ENCODE data around the gene CHMP1A. TPM values are rescaled to one million over a fixed set of nuclear protein-coding genes. Genes with fewer than 3 reads are reported as not detected.
"Not testable (repeated sequence)": the region's sequence is repeated elsewhere in the genome, so short reads cannot be mapped to it uniquely, and the experiment has no call there.

The CHMP1A gene
- total RNA-seq, 6 experiments from 2014 or later, result 85.6 to 93.1 (median 87.2) TPM

GRCh38 chr16:89668790-89669158 lies 11.3 kb upstream of the CHMP1A start:
- TF ChIP-seq CTCF (IDR thresholded peaks at IDR 0.05), result no peak
- peaks cover 18% of the 10 kb centered on the region for H3K36me3 Mint-ChIP-seq (ENCODE audit: low read depth)
- no peaks in the 10 kb centered on the region for H3K9me3 Mint-ChIP-seq
- no peak for DNase-seq
- H3K27me3 Mint-ChIP-seq (ENCODE audit: insufficient read depth), result no peaks in the 10 kb centered on the region; the same call in 1 of the 2 replicates
- peaks cover 12% of the 10 kb centered on the region for H3K4me1 Mint-ChIP-seq (ENCODE audit: low read depth)
- no peak overlapping the region for H3K4me3 Mint-ChIP-seq
- H3K27ac Mint-ChIP-seq, result no peak overlapping the region

DNA sequence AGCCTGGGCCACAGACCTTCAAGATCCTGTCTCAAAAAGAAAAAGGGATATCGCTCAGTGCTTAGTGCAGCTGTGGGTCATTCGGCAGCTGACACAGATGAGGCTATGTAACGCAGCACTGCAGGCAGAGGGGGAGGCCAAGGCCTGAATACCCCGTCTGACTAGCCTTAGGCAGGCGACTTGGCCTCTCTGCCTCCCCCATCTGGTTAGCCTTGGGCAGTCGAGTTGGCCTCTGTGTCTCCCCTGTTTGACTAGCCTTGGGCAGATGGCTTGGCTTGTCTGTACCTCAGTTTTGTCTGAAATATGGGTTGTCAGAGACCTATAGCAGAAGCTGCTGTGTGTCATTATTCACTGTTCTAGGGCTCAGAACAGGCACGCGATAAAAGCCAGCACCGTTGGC lies 10.1 kb upstream of the CHMP1A start:
- DNase-seq, result no peak
- Mint-ChIP-seq H3K27ac (no peak overlapping the region), H3K4me3 (no peak overlapping the region), H3K27me3 (ENCODE audit: insufficient read depth) (no peaks in the 10 kb centered on the region; the same call in 1 of the 2 replicates), H3K4me1 (ENCODE audit: low read depth) (peaks cover 12% of the 10 kb centered on the region), H3K9me3 (no peaks in the 10 kb centered on the region), H3K36me3 (ENCODE audit: low read depth) (peaks cover 24% of the 10 kb centered on the region)
- no peak for TF ChIP-seq CTCF (IDR thresholded peaks at IDR 0.05)

DNA sequence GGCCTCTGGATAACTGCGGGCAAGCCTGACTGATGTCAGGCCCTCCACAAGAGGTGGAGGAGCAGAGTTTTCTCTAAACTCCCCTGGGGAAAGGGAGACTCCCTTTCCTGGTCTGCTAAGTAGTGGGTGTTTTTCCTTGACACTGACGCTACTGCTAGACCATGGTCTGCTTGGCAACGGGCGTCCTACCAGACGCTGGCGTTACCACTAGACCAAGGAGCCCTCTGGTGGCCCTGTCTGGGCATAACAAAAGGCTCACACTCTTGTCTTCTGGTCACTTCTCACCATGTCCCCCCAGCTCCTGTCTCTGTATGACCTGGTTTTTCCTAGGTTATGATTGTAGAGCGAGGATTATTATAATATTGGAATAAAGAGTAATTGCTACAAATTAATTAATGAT lies 9.5 kb upstream of the CHMP1A start:
- not testable (repeated sequence) for H3K9me3 Mint-ChIP-seq; H3K27me3 Mint-ChIP-seq (ENCODE audit: insufficient read depth); H3K27ac Mint-ChIP-seq; H3K4me3 Mint-ChIP-seq
- peak; percentile 23 for DNase-seq
- peak; percentile 70 for TF ChIP-seq CTCF (IDR thresholded peaks at IDR 0.05)
- H3K36me3 Mint-ChIP-seq (ENCODE audit: low read depth), result peaks cover 26% of the 10 kb centered on the region
- H3K4me1 Mint-ChIP-seq (ENCODE audit: low read depth), result peaks cover 12% of the 10 kb centered on the region

- not testable (repeated sequence) for H3K4me3 Mint-ChIP-seq; H3K27me3 Mint-ChIP-seq (ENCODE audit: insufficient read depth); H3K9me3 Mint-ChIP-seq; H3K27ac Mint-ChIP-seq; DNase-seq; H3K4me1 Mint-ChIP-seq (ENCODE audit: low read depth)
- peaks cover 40% of the 10 kb centered on the region for H3K36me3 Mint-ChIP-seq (ENCODE audit: low read depth)
Measured at GRCh38 chr16:89664238-89664637, 6.7 kb upstream of the CHMP1A start.

DNA sequence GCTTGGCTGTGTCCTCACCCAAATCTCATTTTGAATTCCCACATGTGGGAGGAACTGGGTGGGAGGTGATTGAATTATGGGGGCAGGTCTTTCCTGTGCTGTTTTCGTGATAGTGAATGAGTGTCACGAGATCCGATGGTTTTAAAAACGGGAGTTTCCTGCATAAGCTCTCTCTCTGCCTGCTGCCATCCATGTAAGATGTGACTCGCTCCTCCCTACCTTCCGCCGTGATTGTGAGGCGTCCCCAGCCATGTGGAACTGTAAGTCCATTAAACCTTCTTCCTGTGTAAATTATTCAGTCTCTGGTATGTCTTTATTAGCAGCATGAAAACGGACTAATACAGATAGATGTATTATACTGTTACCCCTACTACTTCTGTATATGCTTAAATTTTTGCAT lies 3.7 kb upstream of the CHMP1A start:
- TF ChIP-seq CTCF (IDR thresholded peaks at IDR 0.05), result no peak
- Mint-ChIP-seq H3K9me3 (no peaks in the 10 kb centered on the region), H3K4me3 (no peak overlapping the region), H3K27ac (no peak overlapping the region), H3K27me3 (ENCODE audit: insufficient read depth) (peaks cover 2% of the 10 kb centered on the region), H3K4me1 (ENCODE audit: low read depth) (peaks cover 12% of the 10 kb centered on the region), H3K36me3 (ENCODE audit: low read depth) (peaks cover 39% of the 10 kb centered on the region)
- no peak for DNase-seq

- Mint-ChIP-seq H3K4me3 (no peak overlapping the region), H3K9me3 (no peaks in the 10 kb centered on the region)
Measured at GRCh38 chr16:89660146-89660545, 2.6 kb upstream of the CHMP1A start.

More at GRCh38 chr16:89660146-89660545, 2.6 kb upstream of the CHMP1A start:
- Mint-ChIP-seq H3K27ac (no peak overlapping the region), H3K27me3 (ENCODE audit: insufficient read depth) (peaks cover 2% of the 10 kb centered on the region), H3K36me3 (ENCODE audit: low read depth) (peaks cover 42% of the 10 kb centered on the region), H3K4me1 (ENCODE audit: low read depth) (peaks cover 12% of the 10 kb centered on the region)
- no peak for DNase-seq
- no peak for TF ChIP-seq CTCF (IDR thresholded peaks at IDR 0.05)
